ENCODE measurements around the gene RGS19. TPM values are rescaled to one million over a fixed set of nuclear protein-coding genes. Genes with fewer than 3 reads are reported as not detected.

The RGS19 gene
- total and polyA plus RNA-seq, 4 donors = 4.9 to 12.9 (median 6.3) TPM

- Histone ChIP-seq H3K4me1 (ENCODE audit: control insufficient read depth in 4 of 4, insufficient read depth in 4 of 4, low read length in 3 of 4) (peaks cover 3 to 19% (median 5%) of the 10 kb centered on the region in 4 donors), H3K9me3 (ENCODE audit: control insufficient read depth in 4 of 4, low read length in 3 of 4) (no peaks in the 10 kb centered on the region), H3K36me3 (ENCODE audit: control insufficient read depth in 4 of 4, insufficient read depth in 3 of 4, low read depth in 1 of 4, low read length in 3 of 4) (no peaks in the 10 kb centered on the region), H3K27me3 (ENCODE audit: control insufficient read depth in 4 of 4, insufficient read depth in 4 of 4, low read length in 3 of 4) (peaks cover 0 to 11% (median 1%) of the 10 kb centered on the region in 4 donors), H3K27ac (ENCODE audit: low read depth in 1 of 2, low read length in 2 of 2) (peak overlapping the region; percentile 16 to 47), H3K9ac (ENCODE audit: low read depth in 1 of 2, low read length in 2 of 2) (no peak overlapping the region), H3K4me3 (ENCODE audit: low read depth in 1 of 3, low read length in 3 of 3) (no peak overlapping the region)
- no peak for DNase-seq (ENCODE audit: low spot score)
- WGBS = 73% methylated on average over 33 of the region's 33 CpGs
- no peak for TF ChIP-seq EGR1 (IDR thresholded peaks at IDR 0.05; ENCODE audit: low read depth in 2 of 2)
- no peak for TF ChIP-seq FOXA1 (IDR thresholded peaks at IDR 0.05)
- no peak for TF ChIP-seq ATF3 (IDR thresholded peaks at IDR 0.05)
- TF ChIP-seq RXRA (IDR thresholded peaks at IDR 0.05) = no peak
These were observed 26.1 kb downstream of the RGS19 start for GRCh38 chr20:64052987-64053840.

- no peak for DNase-seq (ENCODE audit: low spot score)
- Histone ChIP-seq H3K27ac (ENCODE audit: low read depth in 1 of 2, low read length in 2 of 2) (peak overlapping the region; percentile 9 to 54), H3K27me3 (ENCODE audit: control insufficient read depth in 4 of 4, insufficient read depth in 4 of 4, low read length in 3 of 4) (peaks cover 0 to 11% (median 1%) of the 10 kb centered on the region in 4 donors), H3K9ac (ENCODE audit: low read depth in 1 of 2, low read length in 2 of 2) (no peak overlapping the region), H3K9me3 (ENCODE audit: control insufficient read depth in 4 of 4, low read length in 3 of 4) (no peaks in the 10 kb centered on the region), H3K36me3 (ENCODE audit: control insufficient read depth in 4 of 4, insufficient read depth in 3 of 4, low read depth in 1 of 4, low read length in 3 of 4) (no peaks in the 10 kb centered on the region), H3K4me3 (ENCODE audit: low read depth in 1 of 3, low read length in 3 of 3) (no peak overlapping the region), H3K4me1 (ENCODE audit: control insufficient read depth in 4 of 4, insufficient read depth in 4 of 4, low read length in 3 of 4) (peaks cover 0 to 14% (median 2%) of the 10 kb centered on the region in 4 donors)
- TF ChIP-seq TAF1 (conservative IDR thresholded peaks at IDR 0.05) (no peak), SP1 (IDR thresholded peaks at IDR 0.05) (no peak), FOXA1 (IDR thresholded peaks at IDR 0.05) (no peak), RAD21 (IDR thresholded peaks at IDR 0.05) (no peak), ATF3 (IDR thresholded peaks at IDR 0.05) (no peak), MAX (IDR thresholded peaks at IDR 0.05) (no peak), GABPA (IDR thresholded peaks at IDR 0.05 in 1 of 2, conservative IDR thresholded peaks at IDR 0.05 in 1 of 2) (no peak)
- WGBS = 86% methylated on average over 10 of the region's 10 CpGs
These were observed 27.0 kb downstream of the RGS19 start for GRCh38 chr20:64052326-64052722.

- Histone ChIP-seq H3K9me3 (ENCODE audit: control insufficient read depth in 4 of 4, low read length in 3 of 4) (no peaks in the 10 kb centered on the region), H3K27ac (ENCODE audit: low read depth in 1 of 2, low read length in 2 of 2) (peak overlapping the region; percentile 38 to 54), H3K4me1 (ENCODE audit: control insufficient read depth in 4 of 4, insufficient read depth in 4 of 4, low read length in 3 of 4) (peaks cover 0 to 11% (median 2%) of the 10 kb centered on the region in 4 donors), H3K27me3 (ENCODE audit: control insufficient read depth in 4 of 4, insufficient read depth in 4 of 4, low read length in 3 of 4) (peaks cover 0 to 11% (median 3%) of the 10 kb centered on the region in 4 donors), H3K36me3 (ENCODE audit: control insufficient read depth in 4 of 4, insufficient read depth in 3 of 4, low read depth in 1 of 4, low read length in 3 of 4) (no peaks in the 10 kb centered on the region), H3K4me3 (ENCODE audit: low read depth in 1 of 3, low read length in 3 of 3) (no peak overlapping the region), H3K9ac (ENCODE audit: low read depth in 1 of 2, low read length in 2 of 2) (no peak overlapping the region)
- TF ChIP-seq ATF3 (IDR thresholded peaks at IDR 0.05) (no peak), MAX (IDR thresholded peaks at IDR 0.05) (no peak), FOXA1 (IDR thresholded peaks at IDR 0.05) (no peak), SP1 (IDR thresholded peaks at IDR 0.05) (no peak), CTCF (IDR thresholded peaks at IDR 0.05; ENCODE audit: low read depth, low read length, missing input control) (no peak), HNF4G (IDR thresholded peaks at IDR 0.05) (no peak), TAF1 (conservative IDR thresholded peaks at IDR 0.05) (no peak)
- WGBS = 62% methylated on average over 15 of the region's 15 CpGs
- DNase-seq (ENCODE audit: low spot score) = no peak
These were observed 27.6 kb downstream of the RGS19 start for GRCh38 chr20:64051561-64052325.

Measured in liver (tissue), 9 donors.